Muscle of leg (tissue), 11 donors: Measurements from ENCODE around the gene LRP5. TPM values are rescaled to one million over a fixed set of nuclear protein-coding genes. Genes with fewer than 3 reads are reported as not detected.

ENCODE experiments used
- DNase-seq: peaks from one replicate; pipeline ENCODE4 v3.0.0; 2013
- H3K27ac ChIP-seq: one replicate; pipeline ENCODE4 v1.5.1; 2013; ENCODE audit warnings: mild to moderate bottlenecking, low read length, control low read depth
- H3K27me3 ChIP-seq: one replicate; pipeline ENCODE4 v1.6.1; 2013; ENCODE audit warnings: low read length; ENCODE audit not compliant: control insufficient read depth, insufficient read depth
- H3K36me3 ChIP-seq: one replicate; pipeline ENCODE4 v1.6.1; 2013; ENCODE audit warnings: low read length; ENCODE audit not compliant: control insufficient read depth, insufficient read depth
- H3K4me1 ChIP-seq: one replicate; pipeline ENCODE4 v1.6.1; 2013; ENCODE audit warnings: low read length; ENCODE audit not compliant: control insufficient read depth, insufficient read depth
- H3K4me3 ChIP-seq: one replicate; pipeline ENCODE4 v1.5.1; 2013; ENCODE audit warnings: low read length, control low read depth
- H3K9me3 ChIP-seq: replicated peaks from 2 replicates; pipeline ENCODE4 v1.6.1; 2013; ENCODE audit warnings: low read depth, low read length; ENCODE audit not compliant: control insufficient read depth
- WGBS: methylation state at CpG from one replicate; pipeline ENCODE4 v1.1.5; 2013; ENCODE audit warnings: missing lambda C conversion rate; ENCODE audit not compliant: insufficient coverage; 5-methylcytosine and 5-hydroxymethylcytosine counted together
- polyA plus RNA-seq, 8 donors: library from polyadenylated mRNA; unstranded; fragments of 120-200 nt; gene quantifications; one replicate each; pipeline versions ENCODE4 v1.2.1 to v1.2.3, GENCODE V29; 2013; ENCODE audit warnings: inconsistent platforms in 1 of 8, low replicate concordance in 1 of 8; ENCODE audit not compliant: insufficient read length in 8 of 8, insufficient read depth in 1 of 8
- total RNA-seq: library from RNA; stranded (reverse); fragments of 120-200 nt; gene quantifications from one replicate; pipeline ENCODE4 v1.2.4, GENCODE V29; 2013

LRP5 gene
- total and polyA plus RNA-seq, 9 donors, result 30.9 to 70.0 (median 65.1) TPM

DNA sequence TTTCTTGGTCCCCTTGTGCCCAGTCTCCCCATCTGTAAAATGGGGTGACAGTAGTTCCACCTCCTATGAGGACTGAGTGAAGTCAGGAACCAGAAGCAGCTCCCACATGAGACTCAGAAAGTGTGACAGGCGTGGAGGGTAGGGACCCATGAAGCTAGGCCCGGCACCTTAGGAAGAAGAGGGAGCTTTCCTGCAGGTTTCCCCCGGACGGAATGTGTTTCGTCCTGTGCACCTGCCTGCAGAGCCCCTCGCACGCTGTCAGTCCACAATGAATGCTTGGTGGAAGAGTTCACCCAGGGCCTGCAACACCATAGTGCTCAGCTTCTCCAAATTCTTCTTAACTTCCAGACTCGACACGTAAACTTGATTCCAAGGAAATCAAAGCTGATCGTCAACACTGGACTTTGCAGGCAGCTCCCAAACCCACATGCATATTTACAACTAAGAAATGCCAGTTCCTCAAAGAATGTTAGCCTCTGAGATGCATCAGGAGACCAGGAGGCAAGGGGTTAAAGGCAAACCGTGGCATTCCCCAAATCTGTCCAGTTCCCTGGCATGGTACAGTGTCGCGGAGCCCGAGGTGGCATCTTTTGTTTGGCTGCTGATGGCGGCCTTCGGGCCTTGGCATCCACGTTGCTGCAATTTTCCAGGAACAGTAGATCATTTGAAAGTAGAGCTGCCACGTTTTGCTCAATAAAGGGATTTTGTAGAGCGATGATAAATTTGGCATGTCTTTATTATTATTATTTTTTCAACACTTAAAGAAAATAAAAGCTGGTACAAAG lies 15.4 kb downstream of the LRP5 start:
- Histone ChIP-seq H3K4me1 (peaks cover 90% of the 10 kb centered on the region), H3K27ac (peak overlapping the region; percentile 85), H3K27me3 (no peaks in the 10 kb centered on the region), H3K36me3 (peaks cover 7% of the 10 kb centered on the region), H3K9me3 (no peaks in the 10 kb centered on the region), H3K4me3 (no peak overlapping the region)
- DNase-seq, result peak; percentile 17
- 45% methylated on average over 16 of the region's 19 CpGs for WGBS

DNA sequence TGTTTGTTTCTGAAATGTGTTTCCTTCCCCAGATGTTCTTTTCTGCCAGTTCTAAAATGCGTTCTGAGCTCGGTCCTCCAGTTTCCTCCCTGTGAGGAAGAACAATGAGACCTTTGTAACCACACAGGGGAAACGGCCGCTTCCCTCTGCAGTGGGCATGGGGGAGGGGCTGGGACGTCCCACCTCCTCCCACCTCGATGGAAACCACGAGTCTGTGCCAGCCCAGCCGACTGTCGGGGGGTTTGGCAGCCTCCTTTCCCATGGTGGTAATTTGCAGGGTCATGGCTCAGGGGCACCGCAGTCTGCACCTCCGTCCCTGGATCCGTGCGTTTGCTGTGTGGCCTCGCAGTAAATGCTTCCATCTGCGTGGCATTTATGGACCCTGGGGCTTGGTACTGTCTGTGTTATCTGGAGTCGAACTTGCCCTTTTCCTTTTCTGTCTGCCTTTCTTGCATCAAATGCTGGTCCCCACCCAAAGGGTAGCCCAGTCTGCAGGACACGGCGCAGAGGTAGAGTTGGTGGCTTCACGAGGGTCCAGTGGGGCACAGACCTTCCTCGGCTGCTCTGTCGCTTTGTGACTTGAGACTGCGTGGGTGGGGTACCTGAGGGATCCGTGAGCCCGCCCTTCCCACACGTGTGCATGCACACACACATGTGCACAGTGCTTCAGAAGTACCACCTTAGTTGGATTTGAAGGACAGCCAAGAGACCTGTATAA lies 16.1 kb downstream of the LRP5 start:
- Histone ChIP-seq H3K4me1 (peaks cover 92% of the 10 kb centered on the region), H3K27me3 (no peaks in the 10 kb centered on the region), H3K36me3 (peaks cover 10% of the 10 kb centered on the region), H3K9me3 (no peaks in the 10 kb centered on the region), H3K27ac (peak overlapping the region; percentile 85), H3K4me3 (no peak overlapping the region)
- WGBS, result 23% methylated on average over 11 of the region's 25 CpGs
- peak; percentile 73 for DNase-seq

DNA sequence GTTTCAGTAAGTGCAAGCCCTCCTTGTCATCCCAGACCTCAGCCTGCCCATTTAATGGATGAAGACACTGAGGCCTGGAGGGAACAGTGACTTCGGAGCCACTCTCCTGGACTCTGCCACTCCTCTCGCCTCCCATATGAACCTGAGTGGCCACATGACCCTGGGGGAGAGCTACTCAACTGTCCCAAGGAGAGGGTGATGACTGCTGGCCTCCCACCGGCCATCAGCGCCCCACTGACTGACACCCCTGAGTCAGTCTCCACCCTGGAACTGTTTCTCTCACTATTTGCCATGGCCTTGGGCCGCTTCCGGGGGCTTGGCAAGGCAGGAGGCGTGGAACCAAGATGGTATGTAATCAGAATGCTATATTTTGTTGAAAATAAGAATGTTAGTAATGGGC lies 17.1 kb downstream of the LRP5 start:
- Histone ChIP-seq H3K4me3 (no peak overlapping the region), H3K27me3 (no peaks in the 10 kb centered on the region), H3K9me3 (no peaks in the 10 kb centered on the region), H3K36me3 (peaks cover 10% of the 10 kb centered on the region), H3K4me1 (peaks cover 84% of the 10 kb centered on the region), H3K27ac (peak overlapping the region; percentile 85)
- WGBS, result 64% methylated on average over 3 of the region's 7 CpGs
- no peak for DNase-seq

DNA sequence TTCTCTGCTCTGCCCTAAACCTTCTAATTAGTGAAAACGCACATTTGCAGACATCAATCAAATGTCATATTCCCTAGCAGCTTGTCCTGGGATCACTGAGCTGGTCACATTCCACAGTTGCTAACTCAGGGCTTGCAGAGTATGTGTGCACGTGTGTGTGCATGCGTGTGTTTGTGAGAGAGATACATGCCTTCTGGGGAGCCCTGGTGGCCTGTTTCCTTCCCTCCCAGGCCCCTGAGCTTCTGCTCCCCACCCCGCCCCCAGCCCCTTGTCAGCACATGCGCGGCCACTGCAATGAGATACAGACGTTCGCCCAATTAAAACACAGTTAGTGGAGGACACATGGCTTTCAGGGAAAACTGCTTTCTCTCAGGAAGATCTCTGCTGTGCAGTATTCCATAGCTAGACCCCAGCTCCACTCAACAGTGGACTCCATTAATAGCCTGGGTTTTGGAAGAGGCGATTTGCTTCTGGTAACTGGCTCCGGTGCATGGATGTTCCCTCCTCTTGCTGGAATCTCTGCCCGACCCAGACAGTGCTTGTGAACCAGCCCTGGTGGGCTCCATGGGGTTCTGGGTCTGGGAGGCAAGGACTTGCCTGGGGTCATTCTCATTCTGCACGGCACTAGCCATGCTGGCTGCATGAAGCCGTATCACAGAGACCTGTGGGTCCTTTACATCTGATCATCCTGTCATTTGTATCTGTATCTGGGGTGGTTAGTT lies 17.7 kb downstream of the LRP5 start:
- H3K27me3 ChIP-seq, result no peaks in the 10 kb centered on the region
- H3K27ac ChIP-seq, result peak overlapping the region; percentile 85
- DNase-seq, result peak; percentile 75
- peaks cover 78% of the 10 kb centered on the region for H3K4me1 ChIP-seq
- WGBS, result 48% methylated on average over 5 of the region's 13 CpGs
- no peaks in the 10 kb centered on the region for H3K9me3 ChIP-seq
- H3K36me3 ChIP-seq, result peaks cover 10% of the 10 kb centered on the region
- H3K4me3 ChIP-seq, result no peak overlapping the region

DNA sequence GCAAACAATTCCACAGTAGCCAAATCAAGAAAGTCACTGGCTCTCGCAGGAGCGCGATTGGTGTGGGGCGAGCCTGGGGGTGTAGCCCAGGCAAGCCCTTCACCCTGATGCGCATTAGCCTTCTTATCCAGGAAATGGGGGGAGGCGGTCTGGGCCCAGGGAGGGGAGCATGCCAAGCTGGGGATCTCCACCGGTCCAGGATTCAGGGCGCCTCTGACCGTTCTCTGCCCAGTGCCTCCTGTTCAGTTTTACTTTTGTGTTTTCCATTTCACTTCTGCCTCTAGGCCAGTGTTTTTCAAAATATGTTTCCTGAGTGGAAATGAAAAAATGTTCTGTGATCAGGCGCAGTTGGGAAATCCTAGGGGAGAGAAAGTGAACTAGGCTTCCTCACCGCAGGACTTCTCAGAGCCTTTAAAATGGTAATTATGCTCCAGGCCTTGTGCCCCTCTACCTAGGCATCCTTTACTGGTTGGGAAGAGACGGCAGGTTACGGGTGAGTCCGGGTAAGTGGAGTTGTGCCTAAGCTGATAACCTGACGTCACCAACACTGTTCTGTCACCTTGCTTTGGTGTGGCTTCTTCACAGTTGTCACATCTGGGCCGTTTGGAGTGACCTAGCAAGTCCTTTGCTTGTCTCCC lies 18.4 kb downstream of the LRP5 start:
- Histone ChIP-seq H3K9me3 (no peaks in the 10 kb centered on the region), H3K36me3 (peaks cover 8% of the 10 kb centered on the region), H3K27me3 (no peaks in the 10 kb centered on the region), H3K27ac (peak overlapping the region; percentile 85), H3K4me1 (peaks cover 75% of the 10 kb centered on the region), H3K4me3 (no peak overlapping the region)
- no peak for DNase-seq
- WGBS, result 58% methylated on average over 10 of the region's 16 CpGs

DNA sequence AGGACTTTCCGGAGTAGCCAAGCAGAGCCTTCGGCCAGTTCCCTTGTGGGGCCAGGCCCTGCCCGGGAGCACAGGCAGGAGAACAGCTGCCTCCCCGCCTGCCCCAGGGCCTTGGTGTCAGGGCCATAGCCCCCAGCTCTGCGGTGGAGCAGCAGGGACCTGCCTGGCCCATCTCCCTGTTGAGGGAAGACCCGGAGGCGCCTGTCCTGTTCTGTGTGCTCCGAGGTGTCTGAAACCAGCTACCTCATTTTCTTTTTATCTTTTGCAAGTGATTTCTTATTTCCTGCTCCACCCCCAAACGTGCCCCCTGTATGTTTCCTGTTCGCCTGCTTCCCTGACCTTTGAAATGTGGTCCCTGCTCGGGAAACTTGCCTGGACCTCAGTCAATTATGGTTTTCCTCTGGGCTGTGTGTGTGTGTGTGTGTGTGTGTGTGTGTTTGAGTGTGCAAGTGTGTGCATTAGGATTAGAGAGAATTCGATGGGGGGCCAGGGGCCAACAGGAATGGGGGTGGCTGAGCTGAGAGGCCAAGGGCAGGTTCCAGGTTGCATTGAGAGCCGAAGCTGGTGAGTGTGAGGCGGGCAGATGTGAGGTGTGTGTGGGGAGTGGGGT lies 19.1 kb downstream of the LRP5 start:
- WGBS, result 29% methylated on average over 13 of the region's 14 CpGs
- H3K4me3 ChIP-seq, result no peak overlapping the region
- peaks cover 68% of the 10 kb centered on the region for H3K4me1 ChIP-seq

DNA sequence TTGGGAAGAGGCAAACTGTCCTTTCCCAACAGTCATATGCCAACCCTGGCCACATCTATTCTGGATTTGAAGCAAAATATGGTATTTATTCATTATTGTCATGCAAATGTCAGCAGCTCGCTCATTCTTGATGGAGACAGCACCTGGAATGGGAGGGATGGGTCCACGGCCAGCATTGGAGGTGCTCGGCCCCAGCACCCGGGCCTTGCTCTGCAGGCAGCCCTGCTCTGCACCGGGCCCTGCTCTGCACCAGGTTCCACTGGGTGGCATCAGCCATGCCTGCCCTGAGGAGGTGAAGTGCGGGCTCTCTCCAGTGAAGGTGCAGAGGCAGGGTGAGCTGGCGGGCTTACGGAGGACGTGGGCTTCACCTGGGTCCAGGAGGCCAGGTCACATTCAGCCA lies 19.8 kb downstream of the LRP5 start:
- Histone ChIP-seq H3K4me3 (no peak overlapping the region), H3K27ac (no peak overlapping the region), H3K27me3 (no peaks in the 10 kb centered on the region), H3K4me1 (peaks cover 64% of the 10 kb centered on the region), H3K9me3 (no peaks in the 10 kb centered on the region), H3K36me3 (peaks cover 4% of the 10 kb centered on the region)
- 90% methylated on average over 8 of the region's 9 CpGs for WGBS
- no peak for DNase-seq

More for the DNA sequence above, 19.1 kb downstream of the LRP5 start:
- Histone ChIP-seq H3K36me3 (peaks cover 7% of the 10 kb centered on the region), H3K27ac (peak overlapping the region; percentile 85), H3K9me3 (no peaks in the 10 kb centered on the region), H3K27me3 (no peaks in the 10 kb centered on the region)
- DNase-seq, result no peak

DNA sequence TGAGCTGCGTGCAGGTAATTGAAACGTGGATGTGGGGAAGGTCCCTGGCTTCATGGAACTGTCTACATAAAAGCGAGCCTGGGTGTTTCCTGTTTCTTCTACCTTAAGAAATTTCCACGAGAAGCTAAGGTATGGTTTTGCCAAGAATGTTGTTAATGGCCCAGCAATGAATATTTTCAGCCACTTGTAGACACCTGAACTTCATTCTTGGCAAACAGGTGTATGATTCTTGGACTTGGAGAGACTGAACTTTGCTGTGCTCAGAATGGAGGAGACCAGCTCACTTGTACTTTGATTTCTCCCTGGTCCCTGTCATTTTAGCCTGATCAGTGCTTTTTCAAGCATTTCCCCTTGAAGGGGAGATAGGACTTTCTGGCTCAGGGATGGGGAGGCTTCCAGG lies 20.8 kb downstream of the LRP5 start:
- no peaks in the 10 kb centered on the region for H3K9me3 ChIP-seq
- WGBS, result 62% methylated on average over 2 of the region's 4 CpGs
- no peak for DNase-seq
- H3K36me3 ChIP-seq, result peaks cover 8% of the 10 kb centered on the region
- no peak overlapping the region for H3K4me3 ChIP-seq
- peaks cover 64% of the 10 kb centered on the region for H3K4me1 ChIP-seq
- H3K27ac ChIP-seq, result no peak overlapping the region
- H3K27me3 ChIP-seq, result no peaks in the 10 kb centered on the region

DNA sequence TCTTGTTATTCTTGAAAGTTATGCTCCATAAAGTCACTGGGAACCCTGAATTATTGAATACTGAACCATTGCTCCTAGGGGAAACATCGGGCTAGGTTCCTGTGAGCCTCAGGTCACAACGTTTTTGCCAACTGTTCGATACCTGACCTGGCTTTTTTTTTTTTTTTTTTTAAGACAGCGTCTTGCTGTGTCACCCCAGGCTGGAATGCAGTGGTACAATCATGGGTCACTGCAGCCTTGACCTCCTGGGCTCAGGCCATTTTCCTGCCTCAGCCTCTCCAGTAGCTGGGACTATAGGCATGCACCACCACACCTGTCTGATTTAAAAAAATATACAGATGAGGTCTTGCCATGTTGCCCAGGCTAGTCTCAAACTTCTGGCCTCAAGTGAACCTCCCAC lies 22.5 kb downstream of the LRP5 start:
- peaks cover 51% of the 10 kb centered on the region for H3K4me1 ChIP-seq
- peaks cover 8% of the 10 kb centered on the region for H3K36me3 ChIP-seq
- WGBS, result 83% methylated on average over 3 of the region's 4 CpGs
- no peak overlapping the region for H3K27ac ChIP-seq
- no peaks in the 10 kb centered on the region for H3K9me3 ChIP-seq
- H3K4me3 ChIP-seq, result no peak overlapping the region
- no peak for DNase-seq
- no peaks in the 10 kb centered on the region for H3K27me3 ChIP-seq
